Epithelial cell of esophagus (primary cell): ENCODE results near the gene LPIN1.
A peak's percentile ranks its signal among the peaks of the same experiment; 100 is the strongest.
"Not testable (repeated sequence)": the region's sequence is repeated elsewhere in the genome, so short reads cannot be mapped to it uniquely, and the experiment has no call there.

ENCODE experiments used
- DNase-seq: peaks from one replicate; pipeline ENCODE4 v3.0.0; 2010; ENCODE audit warnings: low read depth
- H3K4me3 ChIP-seq: 2 replicates; pipeline ENCODE4 v1.5.1; 2011; ENCODE audit warnings: mild to moderate bottlenecking, low read length, control low read depth
- TF ChIP-seq, protein P1 (sequence below): IDR thresholded peaks from 2 replicates; pipeline ENCODE4 v1.5.1; 2011; ENCODE audit warnings: low read depth, mild to moderate bottlenecking, low read length, control low read depth, inconsistent platforms; ENCODE audit not compliant: insufficient read depth; ENCODE audit errors: missing control alignments

The LPIN1 gene

DNA sequence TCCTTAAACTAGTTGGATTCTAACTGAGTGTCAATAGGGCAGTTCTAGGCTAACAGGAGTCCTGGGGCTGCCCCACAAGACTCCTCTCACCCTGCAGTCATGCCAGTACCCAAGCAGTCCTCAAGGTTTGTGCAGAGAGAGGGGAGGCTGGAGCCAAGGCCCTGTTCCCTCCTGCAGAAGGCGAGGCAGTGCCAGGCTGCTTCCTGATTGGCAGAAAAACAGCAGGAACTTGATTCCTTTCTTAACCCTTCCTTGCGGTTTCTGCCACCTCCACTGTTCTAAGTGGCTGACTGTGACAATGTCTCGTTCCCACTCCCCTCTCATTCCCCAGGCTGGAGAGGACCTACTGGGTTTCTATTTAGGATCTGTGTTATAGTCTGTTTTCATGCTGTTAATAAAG, 75.3 kb downstream of the LPIN1 start:
- DNase-seq, result no peak
- H3K4me3 ChIP-seq, result no peak overlapping the region
- TF ChIP-seq, protein P1, sequence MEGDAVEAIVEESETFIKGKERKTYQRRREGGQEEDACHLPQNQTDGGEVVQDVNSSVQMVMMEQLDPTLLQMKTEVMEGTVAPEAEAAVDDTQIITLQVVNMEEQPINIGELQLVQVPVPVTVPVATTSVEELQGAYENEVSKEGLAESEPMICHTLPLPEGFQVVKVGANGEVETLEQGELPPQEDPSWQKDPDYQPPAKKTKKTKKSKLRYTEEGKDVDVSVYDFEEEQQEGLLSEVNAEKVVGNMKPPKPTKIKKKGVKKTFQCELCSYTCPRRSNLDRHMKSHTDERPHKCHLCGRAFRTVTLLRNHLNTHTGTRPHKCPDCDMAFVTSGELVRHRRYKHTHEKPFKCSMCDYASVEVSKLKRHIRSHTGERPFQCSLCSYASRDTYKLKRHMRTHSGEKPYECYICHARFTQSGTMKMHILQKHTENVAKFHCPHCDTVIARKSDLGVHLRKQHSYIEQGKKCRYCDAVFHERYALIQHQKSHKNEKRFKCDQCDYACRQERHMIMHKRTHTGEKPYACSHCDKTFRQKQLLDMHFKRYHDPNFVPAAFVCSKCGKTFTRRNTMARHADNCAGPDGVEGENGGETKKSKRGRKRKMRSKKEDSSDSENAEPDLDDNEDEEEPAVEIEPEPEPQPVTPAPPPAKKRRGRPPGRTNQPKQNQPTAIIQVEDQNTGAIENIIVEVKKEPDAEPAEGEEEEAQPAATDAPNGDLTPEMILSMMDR, result no peak

DNA sequence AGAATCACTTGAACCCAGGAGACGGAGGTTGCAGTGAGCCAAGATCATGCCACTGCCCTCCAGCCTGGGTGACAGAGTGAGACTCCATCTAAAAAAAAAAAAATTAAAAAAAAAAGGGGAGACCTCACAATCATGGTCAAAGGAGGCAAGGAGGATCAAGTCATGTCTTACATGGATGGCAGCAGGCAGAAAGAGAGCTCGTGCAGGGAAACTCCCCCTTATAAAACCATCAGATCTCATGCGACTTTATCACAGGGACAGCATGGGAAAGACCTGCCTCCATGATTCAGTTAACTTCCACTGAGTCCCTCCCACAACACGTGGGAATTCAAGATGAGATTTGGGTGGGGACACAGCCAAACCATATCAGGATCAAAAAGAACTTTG, 75.9 kb downstream of the LPIN1 start:
- not testable (repeated sequence) for DNase-seq, H3K4me3 ChIP-seq

DNA sequence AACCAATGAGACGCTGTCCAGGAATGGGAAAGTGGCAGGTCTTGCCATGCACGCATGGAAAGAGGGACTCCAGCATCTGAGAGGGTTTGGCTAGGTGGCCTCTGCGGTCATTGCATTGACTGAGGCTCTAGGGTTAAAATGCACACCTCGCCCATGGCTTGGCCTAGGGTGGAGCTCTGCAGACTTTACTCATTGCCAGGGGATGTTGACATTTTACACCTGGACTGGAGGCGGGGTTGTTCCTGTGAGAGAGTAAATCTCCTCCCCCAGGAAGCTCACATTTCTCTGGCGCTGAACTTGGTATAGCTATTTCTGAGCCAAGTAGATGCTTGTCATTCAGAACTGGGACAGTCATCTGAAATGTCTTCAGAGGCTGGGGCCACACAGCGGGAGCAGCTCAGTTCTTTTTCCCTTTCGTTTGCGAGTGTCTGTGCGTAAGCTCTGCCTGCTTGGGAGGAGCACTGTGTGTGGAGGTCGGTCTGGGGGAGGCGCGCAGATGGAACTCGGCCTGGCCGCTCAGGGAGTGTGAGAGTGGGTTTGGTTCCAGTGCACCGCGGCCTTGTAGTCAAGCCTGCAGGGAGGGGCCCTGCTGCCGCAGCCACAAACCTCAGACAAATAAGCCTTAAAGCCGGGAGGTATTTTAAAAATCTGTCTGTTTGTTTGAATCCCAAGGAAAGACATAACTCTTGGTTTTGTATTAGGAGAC, 76.5 kb downstream of the LPIN1 start:
- DNase-seq, result peak; percentile 80
- H3K4me3 ChIP-seq, result no peak overlapping the region
- TF ChIP-seq, protein P1, result no peak

DNA sequence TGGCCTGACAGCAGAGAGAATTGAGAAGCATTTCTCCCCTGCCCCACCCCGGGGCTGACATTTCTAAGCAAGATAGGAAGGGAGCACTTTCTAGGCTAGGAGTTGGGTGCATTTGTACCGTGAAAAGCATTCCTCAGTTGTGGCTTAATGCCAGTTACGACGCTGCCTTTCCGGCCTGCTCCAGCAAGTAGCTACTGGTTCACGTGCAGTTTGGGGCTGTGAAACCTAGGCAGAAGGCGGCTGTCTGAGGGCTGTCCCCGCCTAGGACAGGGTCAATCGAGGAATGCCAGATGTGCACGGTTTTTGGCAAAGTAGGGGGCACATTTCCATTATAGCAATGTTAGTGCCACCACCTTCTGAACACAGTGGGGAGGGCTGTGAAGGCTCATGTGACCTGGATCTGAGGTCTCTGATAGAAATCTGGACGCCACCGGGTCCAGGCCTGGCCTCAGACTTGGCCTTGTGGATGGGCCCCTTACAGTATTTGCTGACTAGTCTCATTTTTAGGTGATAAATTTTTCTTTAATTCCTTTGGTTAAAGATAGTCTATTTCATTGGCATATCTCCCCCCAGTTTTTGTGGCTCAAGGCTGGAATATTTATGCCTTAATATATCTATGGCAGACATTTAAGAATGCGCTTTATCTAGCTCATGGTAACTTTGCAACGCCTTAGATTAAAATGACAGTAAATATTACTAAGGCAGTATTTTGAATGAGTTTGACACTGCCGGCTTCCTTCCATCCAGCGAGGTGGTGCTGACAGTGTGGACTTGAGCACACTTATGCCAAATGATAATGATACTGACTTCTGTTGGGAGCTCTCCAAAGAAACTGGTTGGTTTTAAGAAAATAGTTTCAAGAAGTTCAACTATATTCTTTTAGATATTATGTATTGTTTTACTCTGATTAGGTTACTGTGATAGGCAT, 78.7 kb downstream of the LPIN1 start:
- TF ChIP-seq, protein P1, result no peak

DNA sequence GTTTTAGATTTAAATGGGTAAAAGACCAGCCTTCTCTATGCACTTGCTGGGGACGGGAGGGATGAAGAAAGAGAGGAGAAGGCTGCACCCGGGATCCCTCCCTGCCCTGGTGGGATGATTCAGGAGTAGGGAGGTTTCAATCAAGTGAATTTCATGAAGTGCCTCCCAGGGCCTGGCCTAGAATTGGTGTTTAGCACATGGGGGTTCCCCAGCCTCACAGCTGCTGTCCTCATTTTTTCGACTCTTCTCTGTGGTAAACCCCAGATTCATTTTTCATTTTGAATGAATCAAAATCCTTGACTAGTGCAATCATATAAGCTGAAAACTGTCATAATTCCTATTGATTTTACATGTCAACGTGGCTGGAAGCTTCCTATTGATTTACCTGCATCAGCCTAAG, 81.1 kb downstream of the LPIN1 start:
- DNase-seq, result no peak
- no peak overlapping the region for H3K4me3 ChIP-seq
- TF ChIP-seq, protein P1, result no peak

More for the DNA sequence above, 78.7 kb downstream of the LPIN1 start:
- no peak overlapping the region for H3K4me3 ChIP-seq
- DNase-seq, result peak; percentile 74

DNA sequence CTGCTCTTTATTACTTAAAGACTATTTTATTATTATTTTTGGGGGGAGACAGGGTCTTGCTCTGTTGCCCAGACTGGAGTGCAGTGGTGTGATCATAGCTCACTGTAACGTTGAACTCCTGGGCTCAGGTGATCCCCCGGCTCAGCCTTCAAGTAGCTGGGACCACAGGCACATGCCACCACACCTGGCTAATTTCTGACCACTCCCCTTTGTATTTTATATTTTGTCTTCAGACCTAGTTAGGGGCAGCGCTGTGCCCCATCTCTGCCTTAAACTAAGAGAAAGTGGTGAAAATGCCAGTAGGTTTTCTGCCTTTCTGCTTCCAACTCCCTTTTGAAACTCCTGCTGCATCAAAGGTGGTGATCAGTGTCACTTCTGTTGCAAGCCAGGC, 82.5 kb downstream of the LPIN1 start:
- TF ChIP-seq, protein P1, result no peak
- DNase-seq, result no peak
- no peak overlapping the region for H3K4me3 ChIP-seq

DNA sequence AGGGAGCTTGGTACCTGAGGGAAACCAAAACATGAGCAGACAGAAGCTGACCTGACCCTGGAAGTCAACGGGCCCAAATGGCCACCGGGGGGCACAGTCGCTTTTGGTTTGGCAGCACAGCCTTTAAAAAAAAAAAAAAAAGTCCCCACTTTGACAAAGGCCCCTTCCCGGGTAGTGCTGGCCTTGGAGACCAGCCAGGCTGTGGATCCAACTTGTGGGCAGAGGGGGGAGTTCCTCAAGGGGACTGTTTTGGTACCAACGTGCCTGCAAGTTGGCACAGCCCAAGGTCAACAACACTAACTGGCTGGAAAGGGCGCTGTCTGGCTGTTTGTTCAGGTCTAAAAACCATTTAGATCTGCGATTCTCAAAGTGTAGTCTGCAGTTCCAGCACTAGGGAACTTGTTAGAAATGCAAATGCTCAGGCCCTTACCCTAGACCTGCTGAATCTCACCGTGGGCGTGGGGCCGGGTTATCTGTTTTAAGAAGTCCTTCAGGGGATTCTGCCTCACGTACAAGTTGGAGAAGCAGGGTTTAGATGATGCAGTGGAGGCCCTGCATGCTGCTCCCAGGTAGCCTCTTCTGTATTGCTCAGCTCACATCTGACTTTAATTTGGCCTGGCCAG, 83.0 kb downstream of the LPIN1 start:
- peak overlapping the region; percentile 2 for H3K4me3 ChIP-seq
- TF ChIP-seq, protein P1, result no peak
- DNase-seq, result peak; percentile 43
